GM19395 (cell line): ENCODE measurements around the gene GP9.
"Not testable (repeated sequence)": the region's sequence is repeated elsewhere in the genome, so short reads cannot be mapped to it uniquely, and the experiment has no call there.

ENCODE experiments used
- ATAC-seq: cut with Tn5 transposase; IDR thresholded peaks from one replicate; pipeline ENCODE4 v1.9.1; 2021; ENCODE audit warnings: mild to moderate bottlenecking, moderate library complexity; ENCODE audit not compliant: unreplicated experiment

The GP9 gene

DNA sequence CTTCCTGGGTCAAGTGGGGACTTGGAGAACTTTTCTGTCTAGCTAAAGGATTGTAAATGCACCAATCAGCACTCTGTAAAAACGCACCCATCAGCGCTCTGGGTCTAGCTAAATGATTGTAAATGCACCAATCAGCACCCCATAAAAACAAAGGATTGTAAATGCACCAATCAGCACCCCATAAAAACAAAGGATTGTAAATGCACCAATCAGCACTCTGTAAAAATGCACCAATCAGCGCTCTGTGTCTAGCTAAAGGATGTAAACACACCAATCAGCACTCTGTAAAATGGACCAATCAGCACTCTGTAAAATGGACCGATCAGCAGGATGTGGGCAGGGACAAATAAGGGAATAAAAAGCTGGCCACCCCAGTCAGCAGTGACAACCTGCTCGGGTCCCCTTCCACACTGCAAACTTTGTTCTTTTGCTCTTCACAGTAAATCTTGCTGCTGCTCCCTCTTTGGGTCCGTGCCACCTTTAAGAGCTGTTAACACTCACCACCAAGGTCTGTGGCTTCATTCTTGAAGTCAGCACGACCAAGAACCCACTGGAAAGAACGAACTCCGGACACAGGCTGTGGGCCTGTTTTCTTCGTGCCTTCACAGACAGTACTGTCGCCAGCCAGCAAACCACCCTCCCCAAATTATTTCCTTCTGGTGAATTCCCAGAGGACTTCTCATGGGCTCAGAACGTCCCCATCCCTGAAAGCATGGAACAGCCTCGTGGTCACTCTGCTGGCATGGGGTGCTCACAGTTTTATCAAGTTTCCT, 8.9 kb downstream of the GP9 start:
- ATAC-seq, result not testable (repeated sequence)

- ATAC-seq, result no peak
Measured at GRCh38 chr3:129070086-129070885, 9.7 kb downstream of the GP9 start.

DNA sequence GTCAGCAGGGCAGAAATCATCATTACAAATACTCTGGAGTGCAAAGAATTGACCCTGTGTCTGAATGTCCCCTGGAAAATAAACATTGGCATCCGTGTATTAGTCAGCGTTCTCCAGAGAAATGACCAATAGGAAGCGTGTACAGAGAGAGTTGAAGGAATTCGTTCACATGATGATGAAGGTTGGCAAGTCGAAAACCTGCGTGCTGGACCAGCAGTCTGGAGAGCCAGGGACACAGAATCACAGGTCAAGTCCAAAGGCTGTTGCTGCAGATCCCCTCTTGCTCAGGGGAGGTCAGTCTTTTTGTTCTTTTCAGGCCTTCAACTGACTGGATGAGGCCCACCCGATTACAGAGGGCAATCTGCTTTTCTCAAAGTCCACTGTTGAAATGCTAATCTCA, 16.6 kb downstream of the GP9 start:
- no peak for ATAC-seq

DNA sequence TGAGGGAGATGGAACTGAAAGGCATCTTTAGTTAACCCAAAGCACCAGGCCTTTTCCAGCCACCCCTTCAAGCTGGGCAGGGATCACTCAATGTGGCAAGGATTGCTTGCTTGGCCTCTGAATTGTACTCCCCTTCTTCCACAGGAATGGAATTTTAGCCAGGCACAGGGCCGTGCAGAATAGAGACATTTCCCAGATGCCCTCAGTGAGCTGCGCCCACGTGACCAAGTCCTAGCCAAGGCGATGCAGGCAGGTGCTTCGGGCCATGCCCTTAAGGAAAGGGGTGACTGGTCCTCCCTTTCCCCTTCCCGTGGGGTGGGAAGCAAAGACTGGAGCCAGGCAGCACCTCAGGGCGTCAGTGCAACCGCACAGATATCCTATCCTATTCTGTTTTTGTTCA, 17.9 kb downstream of the GP9 start:
- ATAC-seq, result no peak

GRCh38 chr3:129081503-129081902, 20.9 kb downstream of the GP9 start:
- no peak for ATAC-seq

GRCh38 chr3:129082026-129082425, 21.4 kb downstream of the GP9 start:
- ATAC-seq, result no peak

GRCh38 chr3:129084501-129084900, 23.9 kb downstream of the GP9 start:
- no peak for ATAC-seq

- no peak for ATAC-seq
Measured at GRCh38 chr3:129085165-129085715, 24.7 kb downstream of the GP9 start.

GRCh38 chr3:129085818-129086217, 25.2 kb downstream of the GP9 start:
- no peak for ATAC-seq

DNA sequence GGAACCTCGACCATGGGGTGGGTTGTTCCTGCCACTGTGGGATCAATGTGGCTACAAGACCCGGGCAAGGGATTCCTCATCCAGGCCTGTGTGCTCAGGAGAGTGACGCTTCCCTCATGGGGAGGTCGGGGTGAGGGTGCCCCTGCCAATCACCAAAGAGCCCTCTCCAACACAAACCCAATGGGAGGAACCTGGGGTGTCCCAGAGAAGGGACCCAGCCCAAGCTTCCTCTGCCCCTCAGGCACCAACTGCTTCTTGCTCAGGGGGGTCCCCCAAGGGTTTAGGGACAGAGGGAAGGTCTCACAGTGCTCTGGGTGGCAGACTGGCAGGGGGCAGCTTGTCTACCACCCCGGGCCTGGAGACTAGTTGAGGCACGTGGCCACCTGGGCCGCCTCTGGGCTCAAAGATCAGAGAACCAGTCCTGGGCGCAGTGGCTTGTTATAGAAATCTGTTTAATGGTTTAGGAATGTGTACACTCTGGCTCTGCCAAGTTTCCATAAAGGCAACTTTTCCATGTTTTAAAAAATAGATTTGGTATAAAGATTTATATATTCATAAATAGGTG, 26.6 kb downstream of the GP9 start:
- ATAC-seq, result no peak

GRCh38 chr3:129087904-129088303, 27.3 kb downstream of the GP9 start:
- not testable (repeated sequence) for ATAC-seq

DNA sequence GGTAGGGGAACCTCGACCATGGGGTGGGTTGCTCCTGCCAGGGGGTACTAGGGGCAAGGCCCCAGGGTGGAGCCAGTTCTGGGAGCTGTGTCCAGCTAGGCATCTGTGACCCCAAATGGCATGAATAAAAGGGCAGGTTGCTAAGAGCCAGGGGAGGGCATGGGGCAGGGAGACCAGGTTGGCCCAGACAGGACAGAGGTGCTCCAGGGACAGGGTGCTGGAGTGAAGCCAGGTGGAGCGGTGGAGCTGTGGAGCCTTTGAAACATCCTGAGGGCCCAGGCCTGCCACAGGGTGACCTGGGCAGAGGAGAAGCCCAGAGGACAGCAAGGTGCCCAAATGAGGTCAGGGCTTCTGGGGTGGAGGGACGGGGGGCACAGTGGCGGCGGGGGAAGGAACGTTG, 27.7 kb downstream of the GP9 start:
- not testable (repeated sequence) for ATAC-seq

- no peak for ATAC-seq
Measured at GRCh38 chr3:129095285-129095684, 34.7 kb downstream of the GP9 start.

DNA sequence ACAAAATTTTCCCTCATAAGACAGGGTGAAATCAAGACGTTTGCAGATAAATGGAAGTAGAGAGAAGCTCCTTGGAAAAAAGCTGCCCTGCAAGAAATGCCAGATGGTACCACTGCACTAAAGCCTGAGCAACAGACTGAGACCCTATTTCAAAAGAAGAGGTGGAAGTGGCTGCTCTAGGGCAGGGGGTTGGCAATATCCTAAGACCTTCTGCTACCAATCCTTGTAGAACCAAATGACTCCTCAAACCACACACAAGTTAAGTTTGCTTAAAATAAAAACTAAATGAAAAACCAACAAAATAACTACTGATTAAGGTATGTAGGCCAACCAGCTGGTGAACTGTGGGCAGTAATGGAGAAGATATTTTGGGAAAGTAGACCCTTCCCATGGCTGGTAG, 39.7 kb downstream of the GP9 start:
- no peak for ATAC-seq

DNA sequence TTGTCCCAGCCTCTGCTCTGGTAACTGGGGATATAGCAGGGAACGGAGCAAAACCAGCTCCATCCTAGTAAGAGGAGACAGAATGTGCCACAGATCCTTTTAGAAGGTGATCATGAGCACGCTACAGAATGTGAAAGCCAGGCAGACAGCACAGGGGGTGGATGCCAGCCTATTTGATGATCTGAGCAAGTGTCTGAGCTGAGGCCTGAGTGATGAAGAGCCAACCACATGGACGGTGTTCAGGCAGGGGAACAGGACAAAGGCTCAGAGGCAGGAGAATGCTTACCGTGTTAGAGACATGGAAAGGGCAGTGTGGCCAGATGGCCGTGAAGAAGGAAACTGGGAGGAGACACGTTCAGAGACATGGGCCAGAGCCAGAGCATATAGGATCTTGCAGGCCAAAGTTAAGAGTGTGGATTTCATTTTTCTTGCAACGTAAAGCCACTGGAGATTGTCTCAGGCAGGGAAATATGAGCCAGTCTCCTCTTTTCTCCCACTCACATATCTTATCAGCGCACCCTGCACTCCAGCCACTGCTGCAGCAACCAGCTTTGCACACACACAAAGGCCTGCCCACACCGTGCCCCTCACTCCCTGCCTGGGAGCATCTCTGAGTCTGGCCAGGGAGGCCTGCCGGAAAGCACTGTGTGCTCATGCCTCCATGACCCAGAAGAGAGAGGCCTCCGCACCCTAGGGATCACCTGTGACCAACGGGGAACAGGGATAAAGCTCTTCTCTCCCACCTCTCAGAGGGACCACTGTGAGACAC, 41.0 kb downstream of the GP9 start:
- no peak for ATAC-seq

GRCh38 chr3:129103296-129103695, 42.7 kb downstream of the GP9 start:
- no peak for ATAC-seq

GRCh38 chr3:129104051-129104450, 43.5 kb downstream of the GP9 start:
- ATAC-seq, result no peak

- ATAC-seq, result no peak
Measured at GRCh38 chr3:129104498-129105079, 44.0 kb downstream of the GP9 start.

DNA sequence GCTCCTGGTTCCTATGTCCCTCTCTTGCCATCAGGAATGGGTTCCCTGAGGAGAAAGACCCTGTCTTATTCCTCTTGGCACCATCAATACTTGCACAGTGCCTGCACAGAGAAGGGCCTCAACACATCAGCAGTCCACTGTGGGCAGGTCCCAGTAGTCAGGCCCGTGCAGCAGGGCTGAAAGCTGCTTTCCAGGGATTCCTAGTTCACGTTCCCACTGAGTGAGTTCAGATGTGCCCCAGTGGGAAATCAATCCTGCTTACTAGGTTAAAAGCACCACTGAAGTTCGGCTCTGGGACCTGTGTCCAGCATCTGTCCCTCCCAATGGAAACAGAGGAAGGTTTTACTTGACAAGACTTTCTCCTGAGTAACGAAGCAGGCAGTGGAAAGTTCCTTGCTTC, 45.3 kb downstream of the GP9 start:
- no peak for ATAC-seq

GRCh38 chr3:129106320-129106719, 45.7 kb downstream of the GP9 start:
- ATAC-seq, result no peak
